ENCODE data around the gene IFNG. TPM values are rescaled to one million over a fixed set of nuclear protein-coding genes. Genes with fewer than 3 reads are reported as not detected.
A peak's percentile ranks its signal among the peaks of the same experiment; 100 is the strongest.

IFNG gene
- total and polyA plus RNA-seq, 7 experiments from 2014 or later, result 0.38 to 52.6 (median 1.1) TPM; not detected in 2

GRCh38 chr12:68163560-68164081 is 4.1 kb upstream of the IFNG start:
- peaks cover 0 to 22% of the 10 kb centered on the region in 2 donors for H3K4me1 ChIP-seq (ENCODE audit: control insufficient read depth in 2 of 2, insufficient read depth in 2 of 2, low read length in 2 of 2)
- DNase-seq (no peak), ATAC-seq (peak; percentile 40)
- H3K27me3 Mint-ChIP-seq, result no peaks in the 10 kb centered on the region
- H3K4me3 ChIP-seq (ENCODE audit: low read length), result no peak overlapping the region
- no peaks in the 10 kb centered on the region for H3K9me3 ChIP-seq (ENCODE audit: control insufficient read depth in 2 of 3, low read length in 3 of 3)
- H3K27me3 ChIP-seq (ENCODE audit: control insufficient read depth in 2 of 2, insufficient read depth in 2 of 2, low read length in 2 of 2), result no peaks in the 10 kb centered on the region
- CTCF ChIA-PET, result no interaction called here
- no peaks in the 10 kb centered on the region for H3K9me3 Mint-ChIP-seq
- H3K36me3 Mint-ChIP-seq, result peaks cover 0 to 6% (median 0%) of the 10 kb centered on the region in 5 donors
- POLR2A ChIA-PET, result no interaction called here
- H3K4me3 Mint-ChIP-seq, result peak overlapping the region in 1 of 10 donors; percentile 19
- H3K36me3 ChIP-seq (ENCODE audit: control insufficient read depth in 2 of 3, insufficient read depth in 3 of 3, low read length in 3 of 3), result no peaks in the 10 kb centered on the region
- no peak overlapping the region for H3K27ac ChIP-seq (ENCODE audit: low read depth, low read length)
- peaks cover 0 to 27% (median 0%) of the 10 kb centered on the region in 7 donors for H3K4me1 Mint-ChIP-seq
- intact Hi-C loops (cut with micrococcal nuclease), result no loop called here
- H3K27ac Mint-ChIP-seq, result peak overlapping the region in 2 of 9 donors; percentile 20 to 52

DNA sequence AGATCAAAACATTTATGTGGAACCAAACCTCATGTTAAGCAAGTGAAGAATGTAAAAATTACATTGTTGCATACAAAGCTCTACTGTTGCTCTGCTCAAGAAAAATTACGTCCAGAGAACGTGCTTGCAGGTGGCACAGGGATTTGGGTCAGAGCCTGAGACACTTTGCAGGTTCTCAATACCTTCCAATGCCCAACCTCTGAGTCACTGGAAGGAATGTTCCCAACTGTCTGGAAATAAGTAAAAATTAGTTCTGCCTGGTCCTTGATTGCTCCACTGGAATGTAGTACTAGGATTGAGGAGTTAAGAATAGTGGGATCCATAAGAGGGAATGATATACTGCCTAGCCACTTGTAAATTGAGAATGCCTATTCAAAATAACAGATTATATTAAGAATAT is 2.8 kb upstream of the IFNG start:
- ATAC-seq (no peak), DNase-seq (no peak)
- Histone ChIP-seq H3K9me3 (ENCODE audit: control insufficient read depth in 2 of 3, low read length in 3 of 3) (no peaks in the 10 kb centered on the region), H3K36me3 (ENCODE audit: control insufficient read depth in 2 of 3, insufficient read depth in 3 of 3, low read length in 3 of 3) (no peaks in the 10 kb centered on the region), H3K4me1 (ENCODE audit: control insufficient read depth in 2 of 2, insufficient read depth in 2 of 2, low read length in 2 of 2) (peaks cover 0 to 30% of the 10 kb centered on the region in 2 donors), H3K27me3 (ENCODE audit: control insufficient read depth in 2 of 2, insufficient read depth in 2 of 2, low read length in 2 of 2) (no peaks in the 10 kb centered on the region), H3K27ac (ENCODE audit: low read depth, low read length) (no peak overlapping the region), H3K4me3 (ENCODE audit: low read length) (no peak overlapping the region)
- ChIA-PET POLR2A (interaction anchor here (0.8 kb wide), 1 partner anchor 645 kb away, joined by 5 read pairs; no protein-coding TSS in a partner anchor), CTCF (interaction anchor here (0.7 to 0.8 kb wide), 2 partner anchors 21 to 1708 kb away, joined by 3 read pairs; no protein-coding TSS in a partner anchor)
- no peak overlapping the region for H3K4me3 Mint-ChIP-seq
- H3K27ac Mint-ChIP-seq, result no peak overlapping the region
- intact Hi-C loops (cut with micrococcal nuclease), result no loop called here
- peaks cover 0 to 30% (median 0%) of the 10 kb centered on the region in 7 donors for H3K4me1 Mint-ChIP-seq
- no peaks in the 10 kb centered on the region for H3K9me3 Mint-ChIP-seq
- H3K36me3 Mint-ChIP-seq, result peaks cover 0 to 6% (median 0%) of the 10 kb centered on the region in 5 donors
- no peaks in the 10 kb centered on the region for H3K27me3 Mint-ChIP-seq

GRCh38 chr12:68158432-68158831 is 1.1 kb downstream of the IFNG start:
- DNase-seq (peak in 5 of 9 donors; percentile 20 to 48 (median 23)), ATAC-seq (peak; percentile 77)
- peaks cover 0 to 4% (median 0%) of the 10 kb centered on the region in 11 donors for H3K9me3 Mint-ChIP-seq
- no peaks in the 10 kb centered on the region for H3K9me3 ChIP-seq (ENCODE audit: control insufficient read depth in 2 of 3, low read length in 3 of 3)
- peaks cover 0 to 6% (median 0%) of the 10 kb centered on the region in 5 donors for H3K36me3 Mint-ChIP-seq
- intact Hi-C loops (cut with micrococcal nuclease), result loop anchor here (1.0 to 10.0 kb wide), 7 partner anchors 22 to 804 kb away; no protein-coding TSS in a partner anchor
- no peak overlapping the region for H3K27ac ChIP-seq (ENCODE audit: low read depth, low read length)
- ChIA-PET POLR2A (interaction anchor here (0.5 to 1.2 kb wide), 4 partner anchors 18 to 773 kb away, joined by 3 read pairs; no protein-coding TSS in a partner anchor), CTCF (interaction anchor here (0.6 to 1.7 kb wide), 14 partner anchors 13 to 802 kb away, joined by 3 to 10 read pairs (median 4); no protein-coding TSS in a partner anchor)
- H3K4me3 Mint-ChIP-seq, result peak overlapping the region in 2 of 10 donors; percentile 26 to 60
- peaks cover 0 to 37% of the 10 kb centered on the region in 2 donors for H3K4me1 ChIP-seq (ENCODE audit: control insufficient read depth in 2 of 2, insufficient read depth in 2 of 2, low read length in 2 of 2)
- H3K4me1 Mint-ChIP-seq, result peaks cover 0 to 30% (median 0%) of the 10 kb centered on the region in 7 donors
- H3K27me3 ChIP-seq (ENCODE audit: control insufficient read depth in 2 of 2, insufficient read depth in 2 of 2, low read length in 2 of 2), result no peaks in the 10 kb centered on the region
- no peaks in the 10 kb centered on the region for H3K36me3 ChIP-seq (ENCODE audit: control insufficient read depth in 2 of 3, insufficient read depth in 3 of 3, low read length in 3 of 3)
- H3K27me3 Mint-ChIP-seq, result peaks cover 0 to 3% (median 0%) of the 10 kb centered on the region in 5 donors
- no peak overlapping the region for H3K27ac Mint-ChIP-seq
- peak overlapping the region; percentile 4 for H3K4me3 ChIP-seq (ENCODE audit: low read length)

- H3K27ac Mint-ChIP-seq, result peak overlapping the region in 1 of 9 donors; percentile 26
- H3K27ac ChIP-seq (ENCODE audit: low read depth, low read length), result no peak overlapping the region
- peak overlapping the region in 2 of 10 donors; percentile 33 to 63 for H3K4me3 Mint-ChIP-seq
- no peaks in the 10 kb centered on the region for H3K9me3 ChIP-seq (ENCODE audit: control insufficient read depth in 2 of 3, low read length in 3 of 3)
- intact Hi-C loops (cut with micrococcal nuclease), result loop anchor here (2.0 to 10.0 kb wide), 5 partner anchors 19 to 803 kb away; no protein-coding TSS in a partner anchor
- H3K36me3 Mint-ChIP-seq, result peaks cover 0 to 9% (median 0%) of the 10 kb centered on the region in 5 donors
- peaks cover 0 to 19% (median 0%) of the 10 kb centered on the region in 7 donors for H3K4me1 Mint-ChIP-seq
- no peak for ATAC-seq
- DNase-seq, result no peak
- ChIA-PET POLR2A (interaction anchor here (0.5 kb wide), 1 partner anchor 144 kb away, joined by 3 read pairs; no protein-coding TSS in a partner anchor), CTCF (interaction anchor here (0.6 to 1.7 kb wide), 4 partner anchors 12 to 143 kb away, joined by 3 to 4 read pairs (median 4); no protein-coding TSS in a partner anchor)
- peak overlapping the region; percentile 2 for H3K4me3 ChIP-seq (ENCODE audit: low read length)
- no peaks in the 10 kb centered on the region for H3K27me3 ChIP-seq (ENCODE audit: control insufficient read depth in 2 of 2, insufficient read depth in 2 of 2, low read length in 2 of 2)
- no peaks in the 10 kb centered on the region for H3K36me3 ChIP-seq (ENCODE audit: control insufficient read depth in 2 of 3, insufficient read depth in 3 of 3, low read length in 3 of 3)
- peaks cover 0 to 32% of the 10 kb centered on the region in 2 donors for H3K4me1 ChIP-seq (ENCODE audit: control insufficient read depth in 2 of 2, insufficient read depth in 2 of 2, low read length in 2 of 2)
- H3K9me3 Mint-ChIP-seq, result peaks cover 0 to 5% (median 0%) of the 10 kb centered on the region in 11 donors
- peaks cover 0 to 5% (median 0%) of the 10 kb centered on the region in 5 donors for H3K27me3 Mint-ChIP-seq
These were observed 2.2 kb downstream of the IFNG start for GRCh38 chr12:68157380-68157779.

DNA sequence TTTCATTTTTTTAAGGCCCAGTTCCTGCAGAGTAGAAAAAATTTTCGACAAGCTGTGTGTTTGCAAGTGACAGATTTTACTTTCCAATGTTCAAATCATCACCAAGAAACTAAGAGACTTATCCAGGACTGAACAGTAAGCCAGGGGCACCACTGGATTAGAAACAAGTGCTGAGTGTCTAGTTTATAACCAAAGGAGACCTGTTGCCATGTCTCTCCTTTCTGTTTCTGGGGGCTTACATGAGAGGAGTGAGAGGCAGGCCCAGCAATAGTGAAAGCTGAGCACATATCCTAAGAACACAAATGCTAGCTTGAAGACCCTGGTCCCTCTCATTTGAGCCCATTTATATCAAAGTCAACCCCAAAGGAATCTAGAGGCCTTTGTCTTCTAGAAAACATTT is 2.9 kb downstream of the IFNG start:
- Mint-ChIP-seq H3K27ac (no peak overlapping the region), H3K27me3 (peaks cover 0 to 5% (median 0%) of the 10 kb centered on the region in 5 donors), H3K9me3 (peaks cover 0 to 5% (median 0%) of the 10 kb centered on the region in 11 donors), H3K36me3 (peaks cover 0 to 13% (median 0%) of the 10 kb centered on the region in 5 donors), H3K4me1 (peaks cover 0 to 19% (median 0%) of the 10 kb centered on the region in 7 donors), H3K4me3 (peak overlapping the region in 1 of 10 donors; percentile 2)
- Histone ChIP-seq H3K4me3 (ENCODE audit: low read length) (no peak overlapping the region), H3K27ac (ENCODE audit: low read depth, low read length) (no peak overlapping the region), H3K4me1 (ENCODE audit: control insufficient read depth in 2 of 2, insufficient read depth in 2 of 2, low read length in 2 of 2) (peaks cover 0 to 32% of the 10 kb centered on the region in 2 donors), H3K27me3 (ENCODE audit: control insufficient read depth in 2 of 2, insufficient read depth in 2 of 2, low read length in 2 of 2) (no peaks in the 10 kb centered on the region), H3K9me3 (ENCODE audit: control insufficient read depth in 2 of 3, low read length in 3 of 3) (no peaks in the 10 kb centered on the region), H3K36me3 (ENCODE audit: control insufficient read depth in 2 of 3, insufficient read depth in 3 of 3, low read length in 3 of 3) (no peaks in the 10 kb centered on the region)
- CTCF ChIA-PET, result no interaction called here
- no peak for DNase-seq
- POLR2A ChIA-PET, result no interaction called here
- intact Hi-C loops (cut with micrococcal nuclease), result loop anchor here (2.0 to 10.0 kb wide), 5 partner anchors 18 to 802 kb away; no protein-coding TSS in a partner anchor
- no peak for ATAC-seq

- no peak overlapping the region for H3K4me3 Mint-ChIP-seq
- H3K9me3 Mint-ChIP-seq, result peaks cover 0 to 11% (median 0%) of the 10 kb centered on the region in 11 donors
- no peaks in the 10 kb centered on the region for H3K9me3 ChIP-seq (ENCODE audit: control insufficient read depth in 2 of 3, low read length in 3 of 3)
- H3K4me1 ChIP-seq (ENCODE audit: control insufficient read depth in 2 of 2, insufficient read depth in 2 of 2, low read length in 2 of 2), result peaks cover 0 to 29% of the 10 kb centered on the region in 2 donors
- POLR2A ChIA-PET, result no interaction called here
- intact Hi-C loops (cut with micrococcal nuclease), result loop anchor here (5.0 to 10.0 kb wide), 4 partner anchors 48 to 800 kb away; no protein-coding TSS in a partner anchor
- DNase-seq, result no peak
- no peaks in the 10 kb centered on the region for H3K36me3 ChIP-seq (ENCODE audit: control insufficient read depth in 2 of 3, insufficient read depth in 3 of 3, low read length in 3 of 3)
- H3K4me1 Mint-ChIP-seq, result peaks cover 0 to 18% (median 0%) of the 10 kb centered on the region in 7 donors
- no peak overlapping the region for H3K4me3 ChIP-seq (ENCODE audit: low read length)
- peaks cover 0 to 15% (median 0%) of the 10 kb centered on the region in 5 donors for H3K36me3 Mint-ChIP-seq
- CTCF ChIA-PET, result no interaction called here
- H3K27me3 ChIP-seq (ENCODE audit: control insufficient read depth in 2 of 2, insufficient read depth in 2 of 2, low read length in 2 of 2), result no peaks in the 10 kb centered on the region
- H3K27ac ChIP-seq (ENCODE audit: low read depth, low read length), result no peak overlapping the region
- H3K27ac Mint-ChIP-seq, result no peak overlapping the region
- peaks cover 0 to 5% (median 0%) of the 10 kb centered on the region in 5 donors for H3K27me3 Mint-ChIP-seq
- no peak for ATAC-seq
These were observed 4.8 kb downstream of the IFNG start for GRCh38 chr12:68154779-68155178.

Data from naive thymus-derived CD4-positive, alpha-beta T cell (primary cell).